Measurements from ENCODE around the gene GLRA1. TPM values are rescaled to one million over a fixed set of nuclear protein-coding genes. Genes with fewer than 3 reads are reported as not detected.

The GLRA1 gene
- total RNA-seq, 3 donors from 2014 or later (not counting 1 experiment from before 2014, with no cell fraction given) = not detected

DNA sequence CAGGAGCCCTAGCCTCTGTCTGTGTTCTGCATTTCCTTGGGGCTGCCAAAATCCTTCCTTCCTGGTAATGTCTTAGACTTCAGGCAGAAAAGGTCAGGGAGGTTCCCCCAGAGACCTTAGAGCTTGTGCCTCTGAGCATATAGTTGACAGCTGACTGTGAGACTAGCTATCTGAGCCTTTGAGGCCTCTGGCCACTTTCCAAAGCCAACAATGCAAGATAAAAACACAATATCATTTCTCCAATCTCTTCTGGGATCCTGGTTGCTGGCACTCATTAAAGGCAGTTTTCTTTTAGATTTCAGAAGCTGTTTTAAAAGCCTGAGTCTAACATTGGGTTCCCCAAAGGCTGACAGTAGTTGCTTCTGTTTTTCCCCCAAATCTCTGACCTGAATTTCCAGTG is 13.2 kb upstream of the GLRA1 start:
- Mint-ChIP-seq H3K27me3 (ENCODE audit: low read depth in 2 of 2) (peaks cover 0 to 7% of the 10 kb centered on the region in 2 donors), H3K4me1 (no peaks in the 10 kb centered on the region), H3K4me3 (no peak overlapping the region), H3K9me3 (peaks cover 7% of the 10 kb centered on the region in 2 donors), H3K36me3 (peaks cover 15% of the 10 kb centered on the region), H3K27ac (no peak overlapping the region)
- ATAC-seq (no peak), DNase-seq (no peak)
- Histone ChIP-seq H3K4me1 (ENCODE audit: control insufficient read depth, insufficient read depth, low read length) (no peaks in the 10 kb centered on the region), H3K36me3 (ENCODE audit: control insufficient read depth, insufficient read depth, low read length) (no peaks in the 10 kb centered on the region), H3K27ac (ENCODE audit: low read length) (no peak overlapping the region), H3K27me3 (ENCODE audit: control insufficient read depth, insufficient read depth, low read length) (no peaks in the 10 kb centered on the region), H3K4me3 (ENCODE audit: low read length) (no peak overlapping the region), H3K9me3 (ENCODE audit: control insufficient read depth, insufficient read depth, low read length) (no peaks in the 10 kb centered on the region)
- intact Hi-C loops (cut with micrococcal nuclease) = no loop called here
- TF ChIP-seq, protein P1, sequence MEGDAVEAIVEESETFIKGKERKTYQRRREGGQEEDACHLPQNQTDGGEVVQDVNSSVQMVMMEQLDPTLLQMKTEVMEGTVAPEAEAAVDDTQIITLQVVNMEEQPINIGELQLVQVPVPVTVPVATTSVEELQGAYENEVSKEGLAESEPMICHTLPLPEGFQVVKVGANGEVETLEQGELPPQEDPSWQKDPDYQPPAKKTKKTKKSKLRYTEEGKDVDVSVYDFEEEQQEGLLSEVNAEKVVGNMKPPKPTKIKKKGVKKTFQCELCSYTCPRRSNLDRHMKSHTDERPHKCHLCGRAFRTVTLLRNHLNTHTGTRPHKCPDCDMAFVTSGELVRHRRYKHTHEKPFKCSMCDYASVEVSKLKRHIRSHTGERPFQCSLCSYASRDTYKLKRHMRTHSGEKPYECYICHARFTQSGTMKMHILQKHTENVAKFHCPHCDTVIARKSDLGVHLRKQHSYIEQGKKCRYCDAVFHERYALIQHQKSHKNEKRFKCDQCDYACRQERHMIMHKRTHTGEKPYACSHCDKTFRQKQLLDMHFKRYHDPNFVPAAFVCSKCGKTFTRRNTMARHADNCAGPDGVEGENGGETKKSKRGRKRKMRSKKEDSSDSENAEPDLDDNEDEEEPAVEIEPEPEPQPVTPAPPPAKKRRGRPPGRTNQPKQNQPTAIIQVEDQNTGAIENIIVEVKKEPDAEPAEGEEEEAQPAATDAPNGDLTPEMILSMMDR (IDR thresholded peaks at IDR 0.05) = no peak

DNA sequence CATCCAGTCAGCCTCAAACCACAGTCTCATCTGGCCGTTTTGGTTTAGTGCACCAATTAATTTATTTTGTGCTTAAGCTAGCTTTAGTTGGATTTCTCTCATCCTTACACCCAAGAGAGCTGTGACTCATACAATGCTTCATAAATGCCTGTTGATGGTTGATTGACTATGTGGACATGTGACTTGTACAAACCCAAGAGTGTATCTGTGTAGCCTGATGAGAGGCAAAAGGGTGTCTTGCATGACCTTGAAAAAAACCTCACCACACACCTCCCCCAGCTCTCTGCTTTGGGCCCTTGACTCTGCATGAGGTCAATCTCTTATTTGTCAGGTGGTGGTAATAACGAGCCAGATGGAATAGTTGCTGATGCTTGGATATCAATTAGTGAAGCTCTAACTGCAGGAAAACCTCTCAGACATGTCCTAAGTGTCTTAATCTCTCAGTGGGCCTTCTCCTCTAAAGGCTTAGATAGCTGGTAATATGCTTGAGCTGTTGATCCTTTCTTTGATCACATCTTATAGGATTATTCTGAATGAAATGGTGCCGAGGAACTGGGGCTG is 10.6 kb upstream of the GLRA1 start:
- 67% methylated on average over 3 of the region's 3 CpGs for WGBS (ENCODE audit: insufficient coverage)
- no peak for ATAC-seq
- no peak for DNase-seq
- TF ChIP-seq, protein P1 (IDR thresholded peaks at IDR 0.05) = no peak
- no peak overlapping the region for H3K4me3 Mint-ChIP-seq
- Histone ChIP-seq H3K9me3 (ENCODE audit: control insufficient read depth, insufficient read depth, low read length) (no peaks in the 10 kb centered on the region), H3K4me3 (ENCODE audit: low read length) (no peak overlapping the region), H3K4me1 (ENCODE audit: control insufficient read depth, insufficient read depth, low read length) (no peaks in the 10 kb centered on the region), H3K27me3 (ENCODE audit: control insufficient read depth, insufficient read depth, low read length) (no peaks in the 10 kb centered on the region), H3K36me3 (ENCODE audit: control insufficient read depth, insufficient read depth, low read length) (no peaks in the 10 kb centered on the region), H3K27ac (ENCODE audit: low read length) (no peak overlapping the region)
- H3K27me3 Mint-ChIP-seq (ENCODE audit: low read depth in 2 of 2) = peaks cover 0 to 4% of the 10 kb centered on the region in 2 donors
- H3K36me3 Mint-ChIP-seq = peaks cover 25% of the 10 kb centered on the region
- H3K27ac Mint-ChIP-seq = no peak overlapping the region
- H3K9me3 Mint-ChIP-seq = peaks cover 15 to 18% of the 10 kb centered on the region in 2 donors
- H3K4me1 Mint-ChIP-seq = no peaks in the 10 kb centered on the region
- intact Hi-C loops (cut with micrococcal nuclease) = no loop called here

DNA sequence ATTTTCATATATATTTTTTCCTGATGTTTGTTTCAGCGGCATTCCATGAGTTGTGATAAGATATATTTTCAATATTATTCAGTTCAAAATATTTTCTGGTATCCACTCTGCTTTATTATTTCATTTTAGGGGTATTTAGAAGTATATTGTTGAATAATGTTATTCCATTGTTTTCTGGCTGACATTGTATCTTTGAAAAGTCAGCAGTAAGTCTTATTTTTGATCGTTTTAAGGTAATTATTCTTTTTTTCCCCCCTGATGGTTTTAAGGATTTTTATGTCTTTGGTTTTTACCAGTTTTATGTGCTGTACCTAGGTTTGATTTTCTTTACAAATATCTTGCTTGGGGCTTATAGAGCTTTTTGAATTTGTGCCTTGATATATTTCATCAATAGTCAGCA is 6.6 kb upstream of the GLRA1 start:
- 80% methylated on average over 1 of the region's 2 CpGs for WGBS (ENCODE audit: insufficient coverage)
- no peak for ATAC-seq
- intact Hi-C loops (cut with micrococcal nuclease) = no loop called here
- Histone ChIP-seq H3K4me3 (ENCODE audit: low read length) (no peak overlapping the region), H3K36me3 (ENCODE audit: control insufficient read depth, insufficient read depth, low read length) (no peaks in the 10 kb centered on the region), H3K27ac (ENCODE audit: low read length) (no peak overlapping the region), H3K4me1 (ENCODE audit: control insufficient read depth, insufficient read depth, low read length) (no peaks in the 10 kb centered on the region), H3K9me3 (ENCODE audit: control insufficient read depth, insufficient read depth, low read length) (no peaks in the 10 kb centered on the region), H3K27me3 (ENCODE audit: control insufficient read depth, insufficient read depth, low read length) (peaks cover 1% of the 10 kb centered on the region)
- Mint-ChIP-seq H3K4me1 (no peaks in the 10 kb centered on the region), H3K4me3 (no peak overlapping the region), H3K27me3 (ENCODE audit: low read depth in 2 of 2) (peaks cover 0 to 4% of the 10 kb centered on the region in 2 donors), H3K9me3 (peaks cover 15 to 18% of the 10 kb centered on the region in 2 donors), H3K36me3 (peaks cover 25% of the 10 kb centered on the region), H3K27ac (no peak overlapping the region)
- TF ChIP-seq, protein P1 (IDR thresholded peaks at IDR 0.05) = no peak
- DNase-seq = no peak

DNA sequence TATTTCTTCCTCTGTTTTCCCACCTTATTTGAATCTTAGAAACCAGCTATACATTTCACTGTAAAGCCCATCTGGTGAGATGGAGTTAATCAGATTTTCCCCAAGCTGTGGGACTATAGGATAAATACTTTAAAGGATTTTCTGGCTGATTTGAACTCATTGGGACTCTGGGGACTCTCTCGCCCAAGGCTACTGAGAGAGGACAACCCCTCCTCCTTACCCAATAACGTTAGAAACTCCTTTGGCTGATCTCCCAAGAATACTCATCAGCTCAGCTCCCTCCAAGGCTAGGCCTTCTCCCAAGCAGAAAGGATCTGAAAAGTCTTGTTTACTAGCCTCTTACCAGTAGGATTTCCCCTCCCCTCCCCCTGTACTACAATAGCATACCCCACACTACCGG is 1.5 kb upstream of the GLRA1 start:
- H3K4me1 ChIP-seq (ENCODE audit: control insufficient read depth, insufficient read depth, low read length) = no peaks in the 10 kb centered on the region
- intact Hi-C loops (cut with micrococcal nuclease) = no loop called here
- Mint-ChIP-seq H3K4me1 (no peaks in the 10 kb centered on the region), H3K4me3 (no peak overlapping the region), H3K9me3 (peaks cover 0 to 2% of the 10 kb centered on the region in 2 donors), H3K27ac (no peak overlapping the region), H3K27me3 (ENCODE audit: low read depth in 2 of 2) (peaks cover 18 to 23% of the 10 kb centered on the region in 2 donors), H3K36me3 (peaks cover 11% of the 10 kb centered on the region)
- TF ChIP-seq, protein P1 (IDR thresholded peaks at IDR 0.05) = no peak
- H3K4me3 ChIP-seq (ENCODE audit: low read length) = no peak overlapping the region
- no peak for DNase-seq
- no peaks in the 10 kb centered on the region for H3K36me3 ChIP-seq (ENCODE audit: control insufficient read depth, insufficient read depth, low read length)
- peaks cover 14% of the 10 kb centered on the region for H3K27me3 ChIP-seq (ENCODE audit: control insufficient read depth, insufficient read depth, low read length)
- 46% methylated on average over 2 of the region's 3 CpGs for WGBS (ENCODE audit: insufficient coverage)
- H3K9me3 ChIP-seq (ENCODE audit: control insufficient read depth, insufficient read depth, low read length) = peaks cover 2% of the 10 kb centered on the region
- H3K27ac ChIP-seq (ENCODE audit: low read length) = no peak overlapping the region
- ATAC-seq = no peak
